GM19395 (cell line): ENCODE data around the gene PDE4A.
"Not testable (repeated sequence)": the region's sequence is repeated elsewhere in the genome, so short reads cannot be mapped to it uniquely, and the experiment has no call there.

ENCODE experiments used
- ATAC-seq: cut with Tn5 transposase; IDR thresholded peaks from one replicate; pipeline ENCODE4 v1.9.1; 2021; ENCODE audit warnings: mild to moderate bottlenecking, moderate library complexity; ENCODE audit not compliant: unreplicated experiment

PDE4A gene

DNA sequence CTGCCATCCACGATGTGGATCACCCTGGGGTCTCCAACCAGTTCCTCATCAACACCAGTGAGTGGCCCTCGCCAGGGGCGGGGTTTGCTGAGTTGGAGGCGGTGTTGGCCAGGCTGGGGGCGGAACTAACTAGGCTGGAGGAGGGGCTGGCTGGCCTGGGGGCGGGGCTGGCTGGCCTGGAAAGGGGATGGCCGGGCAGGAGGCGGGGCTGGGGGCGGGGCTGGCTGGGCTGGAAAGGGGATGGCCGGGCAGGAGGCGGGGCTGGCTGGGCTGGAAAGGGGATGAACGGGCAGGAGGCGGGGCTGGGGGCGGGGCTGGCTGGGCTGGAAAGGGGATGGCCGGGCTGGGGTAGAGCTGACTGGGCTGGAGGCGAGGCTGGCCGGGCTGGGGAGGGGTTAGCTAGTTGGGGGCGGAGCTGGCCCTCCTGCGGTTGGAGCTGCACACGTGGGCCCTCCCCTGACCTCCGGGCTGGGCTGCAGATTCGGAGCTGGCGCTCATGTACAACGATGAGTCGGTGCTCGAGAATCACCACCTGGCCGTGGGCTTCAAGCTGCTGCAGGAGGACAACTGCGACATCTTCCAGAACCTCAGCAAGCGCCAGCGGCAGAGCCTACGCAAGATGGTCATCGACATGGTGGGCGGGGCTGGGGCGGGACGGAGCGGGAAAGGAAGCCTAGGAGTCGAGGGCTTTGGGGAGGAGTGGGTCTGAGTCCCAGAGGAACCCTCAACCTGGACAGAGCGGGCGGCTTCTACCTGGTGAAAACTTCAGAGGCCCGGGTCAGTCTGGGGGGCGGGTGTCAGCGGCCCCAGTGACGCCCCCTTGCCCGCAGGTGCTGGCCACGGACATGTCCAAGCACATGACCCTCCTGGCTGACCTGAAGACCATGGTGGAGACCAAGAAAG, 41.0 kb downstream of the PDE4A start:
- ATAC-seq = peak; percentile 73

DNA sequence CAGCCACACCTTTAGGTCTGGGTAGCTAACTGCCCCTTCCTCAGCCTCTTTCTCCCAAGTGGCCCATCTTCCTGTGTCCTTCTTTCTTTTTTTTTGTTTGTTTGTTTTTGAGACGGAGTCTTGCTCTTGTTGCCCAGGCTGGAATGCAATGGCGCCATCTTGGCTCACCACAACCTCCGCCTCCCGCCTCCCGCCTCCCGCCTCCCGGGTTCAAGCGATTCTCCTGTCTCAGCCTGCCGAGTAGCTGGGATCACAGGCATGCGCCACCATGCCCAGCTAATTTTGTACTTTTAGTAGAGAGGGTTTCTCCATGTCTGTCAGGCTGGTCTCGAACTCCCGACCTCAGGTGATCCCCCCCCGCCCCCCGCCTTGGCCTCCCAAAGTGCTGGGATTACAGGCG, 41.7 kb downstream of the PDE4A start:
- ATAC-seq = not testable (repeated sequence)

DNA sequence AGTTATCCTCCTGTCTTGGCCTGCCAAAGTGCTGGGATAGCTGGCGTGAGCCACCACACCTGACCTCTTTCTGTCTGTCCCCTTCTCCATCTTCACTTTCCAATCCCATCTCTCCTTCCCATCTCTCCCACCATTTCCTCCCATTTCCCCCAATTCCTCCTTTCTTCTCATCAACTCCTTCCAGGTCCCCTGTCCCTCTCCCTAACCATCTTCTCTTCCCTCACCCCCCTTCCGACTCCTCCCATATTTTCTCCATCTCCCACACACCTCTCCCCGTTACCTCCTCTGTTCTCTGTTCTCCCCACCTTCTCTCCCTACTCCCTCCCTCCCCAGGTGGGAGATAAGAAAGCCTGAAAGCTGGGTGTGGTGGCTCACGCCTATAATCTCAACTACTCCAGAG, 42.2 kb downstream of the PDE4A start:
- no peak for ATAC-seq

DNA sequence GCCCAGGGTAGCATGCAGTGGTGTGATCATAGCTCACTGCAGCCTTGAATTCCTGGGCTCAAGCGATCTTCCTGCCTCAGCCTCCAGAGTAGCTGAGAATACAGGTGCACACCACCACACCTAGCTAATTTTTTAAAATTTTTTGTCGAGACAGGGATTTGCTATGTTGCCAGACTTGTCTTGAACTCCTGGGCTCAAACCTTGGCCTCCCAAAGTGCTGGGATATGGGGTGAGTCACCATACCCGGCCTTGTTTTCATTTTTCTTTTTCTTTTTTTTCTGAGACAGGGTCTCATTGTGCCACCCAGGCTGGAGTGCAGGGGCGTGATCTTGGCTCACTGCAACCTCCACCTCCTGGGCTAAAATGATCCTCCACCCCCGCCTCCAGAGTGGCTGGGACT, 44.1 kb downstream of the PDE4A start:
- ATAC-seq = no peak

DNA sequence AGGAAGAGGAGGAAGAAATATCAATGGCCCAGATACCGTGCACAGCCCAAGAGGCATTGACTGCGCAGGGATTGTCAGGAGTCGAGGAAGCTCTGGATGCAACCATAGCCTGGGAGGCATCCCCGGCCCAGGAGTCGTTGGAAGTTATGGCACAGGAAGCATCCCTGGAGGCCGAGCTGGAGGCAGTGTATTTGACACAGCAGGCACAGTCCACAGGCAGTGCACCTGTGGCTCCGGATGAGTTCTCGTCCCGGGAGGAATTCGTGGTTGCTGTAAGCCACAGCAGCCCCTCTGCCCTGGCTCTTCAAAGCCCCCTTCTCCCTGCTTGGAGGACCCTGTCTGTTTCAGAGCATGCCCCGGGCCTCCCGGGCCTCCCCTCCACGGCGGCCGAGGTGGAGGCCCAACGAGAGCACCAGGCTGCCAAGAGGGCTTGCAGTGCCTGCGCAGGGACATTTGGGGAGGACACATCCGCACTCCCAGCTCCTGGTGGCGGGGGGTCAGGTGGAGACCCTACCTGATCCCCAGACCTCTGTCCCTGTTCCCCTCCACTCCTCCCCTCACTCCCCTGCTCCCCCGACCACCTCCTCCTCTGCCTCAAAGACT, 46.9 kb downstream of the PDE4A start:
- no peak for ATAC-seq

DNA sequence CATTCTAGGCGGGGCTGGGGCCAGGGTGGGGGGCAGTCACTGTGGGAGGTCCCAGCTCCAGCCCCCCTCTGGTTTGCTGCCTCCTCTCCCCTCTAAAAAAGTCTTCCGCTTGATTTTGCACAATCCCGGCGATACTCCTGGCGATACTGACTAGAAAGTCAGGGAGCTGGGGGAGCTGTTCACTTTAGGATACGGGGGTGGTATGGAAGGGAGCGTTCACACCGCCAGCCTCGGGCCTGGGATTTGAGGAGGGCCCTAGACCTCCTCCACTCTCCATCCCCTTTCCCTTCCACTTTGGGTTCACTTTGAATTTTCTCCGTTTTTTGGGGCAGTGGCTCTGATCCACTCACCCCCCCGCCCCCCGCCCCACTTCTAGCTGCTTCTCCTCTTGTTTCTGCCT, 47.8 kb downstream of the PDE4A start:
- ATAC-seq = no peak

DNA sequence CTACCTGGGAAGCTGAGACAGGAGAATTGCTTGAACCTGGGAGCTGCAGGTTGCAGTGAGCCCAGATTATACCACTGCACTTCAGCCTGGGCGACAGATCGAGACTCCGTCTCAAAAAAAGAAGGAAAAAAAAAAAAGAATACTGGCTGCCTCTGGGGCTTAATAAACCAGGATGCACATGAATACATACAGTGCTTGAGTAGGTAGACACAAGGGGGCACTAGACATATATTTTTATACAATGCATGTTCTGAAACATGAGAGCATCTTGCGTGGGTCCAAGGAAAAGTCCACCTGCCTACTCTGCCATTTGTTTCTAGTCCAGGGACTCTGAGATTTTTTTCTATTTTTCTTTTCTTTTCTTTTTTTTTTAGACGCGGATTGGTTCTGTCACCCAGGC, 51.6 kb downstream of the PDE4A start:
- no peak for ATAC-seq

DNA sequence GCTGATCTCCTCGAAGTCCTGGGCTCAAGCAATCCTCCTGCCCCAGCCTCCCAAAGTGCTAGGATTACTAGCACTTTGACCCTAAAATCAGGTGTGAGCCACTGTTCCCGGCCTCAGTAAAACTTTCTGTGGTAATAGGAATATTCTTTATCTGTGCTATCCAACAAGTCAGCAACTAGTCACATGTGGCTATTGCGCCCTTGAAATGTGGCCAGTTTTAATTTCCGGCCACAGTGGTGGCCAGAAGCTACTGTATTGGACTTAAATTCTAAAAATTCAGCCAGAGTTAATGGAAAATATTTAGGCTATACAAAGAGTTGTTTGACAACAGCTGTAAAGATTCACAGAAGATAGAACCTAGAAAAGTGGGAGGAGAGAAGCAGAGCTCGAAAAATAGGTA, 52.9 kb downstream of the PDE4A start:
- ATAC-seq = no peak

DNA sequence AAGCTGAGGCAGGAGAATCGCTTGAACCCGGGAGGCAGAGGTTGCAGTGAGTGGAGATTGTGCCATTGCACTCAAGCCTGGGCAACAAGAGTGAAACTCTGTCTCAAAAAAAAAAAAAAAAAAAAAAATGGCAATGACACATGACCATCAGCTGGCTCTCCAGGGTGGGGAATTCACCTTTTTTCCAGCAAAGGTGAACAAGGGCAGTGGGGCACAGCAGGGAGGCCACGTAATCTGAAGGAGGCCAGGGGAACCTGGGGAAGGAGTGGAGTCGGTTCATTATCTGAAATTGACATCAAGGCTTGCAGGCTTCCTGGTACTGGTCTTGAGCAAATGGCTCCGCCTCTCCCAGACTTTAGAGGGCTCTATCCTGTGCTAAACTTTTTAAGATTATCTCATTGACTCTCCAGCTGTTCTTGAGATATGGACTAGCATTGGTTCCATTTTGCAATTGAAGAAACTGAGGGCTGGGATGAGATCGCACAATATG, 54.7 kb downstream of the PDE4A start:
- ATAC-seq = no peak

DNA sequence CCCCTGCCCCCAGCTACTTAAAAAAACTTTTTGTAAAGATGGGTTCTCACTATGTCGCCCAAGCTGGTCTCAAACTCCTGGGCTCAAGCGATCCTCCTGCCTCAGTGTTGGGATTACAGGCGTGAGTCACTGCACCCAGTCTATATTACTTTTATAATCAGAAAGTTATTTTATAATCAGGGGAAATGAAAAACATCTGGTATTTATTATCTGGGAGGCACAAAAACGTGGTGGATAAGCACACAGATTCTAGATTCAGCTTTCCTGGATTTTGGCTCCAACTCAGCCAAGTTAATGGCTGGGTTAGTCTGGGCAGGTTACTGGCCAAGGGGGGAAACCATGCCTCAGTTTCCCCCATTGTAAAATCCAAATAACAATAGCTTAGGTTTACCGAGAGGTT, 58.1 kb downstream of the PDE4A start:
- no peak for ATAC-seq

DNA sequence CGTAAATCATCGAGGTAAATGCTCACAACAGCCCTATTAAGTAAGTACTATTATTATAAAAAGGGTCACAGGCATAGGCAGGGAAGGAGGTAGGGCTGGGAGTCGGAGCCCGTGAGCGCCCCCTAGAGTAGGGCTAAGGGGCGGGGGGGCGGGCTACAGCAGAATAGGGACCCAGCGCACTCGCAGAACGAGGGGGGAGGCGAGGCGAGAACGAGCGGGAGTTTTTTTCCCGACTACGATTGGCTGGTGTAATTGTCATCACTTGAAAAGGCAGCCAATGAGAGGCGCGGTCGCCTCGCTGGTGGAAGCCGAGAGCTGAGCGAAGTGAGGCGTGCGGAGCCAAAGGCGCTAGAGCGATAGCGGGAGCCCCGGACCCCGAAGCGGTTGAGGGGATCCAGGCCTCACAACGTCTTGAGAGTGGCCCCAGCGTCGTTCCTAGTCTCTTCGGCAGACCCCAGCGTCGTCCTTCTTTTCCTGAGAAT, 58.6 kb downstream of the PDE4A start:
- ATAC-seq = no peak

DNA sequence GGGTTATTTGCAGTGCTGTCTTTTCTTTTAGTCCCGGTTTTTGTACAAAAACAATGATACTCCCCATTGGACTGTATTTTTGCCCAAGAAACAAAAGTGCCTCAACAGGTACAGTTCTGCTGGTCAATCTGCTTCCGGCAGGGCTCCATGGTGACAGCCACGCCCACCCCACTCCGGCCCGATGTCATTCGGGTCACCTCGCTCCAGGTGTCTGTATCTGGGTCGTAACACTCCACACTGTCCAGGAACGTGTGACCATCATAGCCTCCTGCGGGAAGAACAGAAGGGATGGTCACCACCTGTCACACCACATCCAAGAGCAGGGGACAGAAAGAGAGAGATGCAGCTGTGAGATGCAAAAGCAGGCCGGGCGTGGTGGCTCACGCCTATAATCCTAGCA, 66.2 kb downstream of the PDE4A start:
- no peak for ATAC-seq

DNA sequence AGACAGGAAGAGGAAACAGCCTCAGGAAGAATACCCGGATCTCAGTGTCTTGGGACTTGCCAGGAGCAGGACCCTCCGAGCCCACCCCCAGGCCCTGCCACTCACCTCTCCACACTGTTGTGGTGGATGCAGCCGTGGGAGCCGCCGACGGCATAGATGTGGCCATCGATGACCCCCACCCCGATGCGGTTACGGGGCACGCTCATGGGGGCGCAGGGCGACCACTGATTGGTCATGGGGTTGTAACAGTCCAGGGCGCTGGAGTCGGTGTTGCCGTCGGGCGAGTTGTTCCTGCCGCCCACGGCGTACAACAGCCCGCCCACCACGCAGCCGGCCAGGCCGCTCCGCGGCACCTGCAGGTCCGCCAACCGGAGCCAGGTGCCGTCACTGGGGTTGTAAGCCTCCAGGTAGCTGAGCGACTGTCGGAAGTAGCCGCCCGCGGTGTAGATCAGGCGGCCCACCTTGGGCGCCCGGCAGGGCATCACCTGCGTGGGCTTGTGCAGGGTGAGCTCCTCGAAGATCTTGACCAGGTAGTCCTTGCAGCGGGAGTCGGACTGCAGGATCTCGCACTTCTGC, 71.2 kb downstream of the PDE4A start:
- ATAC-seq = no peak

DNA sequence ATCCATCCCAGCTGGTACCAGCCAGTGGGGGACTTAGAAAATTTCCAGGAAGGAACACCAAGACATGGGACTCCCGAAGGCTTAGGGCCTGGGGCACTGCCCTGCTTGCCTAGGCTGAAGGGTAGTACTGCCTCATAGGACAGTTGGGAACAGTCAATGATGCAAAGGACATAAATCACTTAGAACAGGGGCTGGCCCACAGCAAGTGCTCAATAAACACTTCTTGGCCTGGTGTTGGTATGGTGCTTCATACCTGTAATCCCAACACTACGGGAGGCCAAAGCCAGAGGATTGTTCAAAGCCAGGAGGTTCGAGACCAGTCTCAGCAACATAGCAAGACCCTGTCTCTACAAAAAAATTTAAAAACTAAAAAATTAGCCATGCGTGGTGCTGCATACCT, 77.0 kb downstream of the PDE4A start:
- ATAC-seq = no peak

DNA sequence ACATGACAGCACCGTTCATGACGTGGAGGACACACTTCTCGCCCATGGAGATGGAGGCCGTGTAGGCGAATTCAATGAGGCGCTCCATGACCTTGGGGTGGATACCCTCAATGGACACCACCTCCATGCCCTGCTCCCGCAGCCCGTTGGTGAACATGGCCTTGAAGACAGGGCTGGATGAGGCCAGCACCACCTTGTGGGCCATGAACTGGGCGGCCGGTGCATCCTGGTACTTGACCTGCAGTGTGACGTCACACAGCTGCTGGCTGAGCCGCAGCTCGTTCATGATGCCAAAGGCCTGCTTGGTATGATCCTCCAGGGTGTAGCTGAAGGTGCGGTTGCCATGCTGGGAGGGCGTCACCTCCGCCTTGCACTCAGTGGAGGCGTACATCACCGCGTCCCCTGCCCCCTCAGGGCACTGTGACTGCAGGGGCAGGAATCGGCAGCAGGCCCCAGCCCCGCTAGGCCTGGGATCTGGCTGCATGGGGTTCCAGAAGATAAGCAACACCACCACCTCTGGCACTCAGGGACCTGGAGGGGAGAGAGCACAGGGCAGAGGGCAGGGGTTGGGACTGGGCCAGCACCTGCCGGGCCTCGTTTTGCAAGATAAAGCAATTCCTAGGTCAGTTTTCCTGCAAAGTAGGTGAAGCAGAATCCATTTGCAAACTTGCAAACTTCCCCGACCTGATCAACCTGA, 79.4 kb downstream of the PDE4A start:
- no peak for ATAC-seq

DNA sequence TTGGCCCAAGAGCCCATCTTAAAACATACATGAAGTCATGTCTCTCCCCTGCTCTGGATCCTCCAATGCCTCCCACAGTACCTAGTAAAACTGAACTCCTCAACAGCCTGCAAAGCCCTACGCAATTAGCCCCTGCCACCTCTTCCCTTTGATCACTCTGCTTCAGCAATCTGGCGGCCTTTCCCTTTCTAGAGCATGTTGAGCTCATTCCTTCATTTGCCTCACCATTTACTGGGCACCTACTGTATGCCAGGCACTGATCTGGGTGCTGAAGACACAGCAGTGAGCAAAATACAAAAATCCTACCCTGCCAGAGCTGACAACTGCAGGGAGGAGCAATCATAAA, 79.9 kb downstream of the PDE4A start:
- no peak for ATAC-seq

DNA sequence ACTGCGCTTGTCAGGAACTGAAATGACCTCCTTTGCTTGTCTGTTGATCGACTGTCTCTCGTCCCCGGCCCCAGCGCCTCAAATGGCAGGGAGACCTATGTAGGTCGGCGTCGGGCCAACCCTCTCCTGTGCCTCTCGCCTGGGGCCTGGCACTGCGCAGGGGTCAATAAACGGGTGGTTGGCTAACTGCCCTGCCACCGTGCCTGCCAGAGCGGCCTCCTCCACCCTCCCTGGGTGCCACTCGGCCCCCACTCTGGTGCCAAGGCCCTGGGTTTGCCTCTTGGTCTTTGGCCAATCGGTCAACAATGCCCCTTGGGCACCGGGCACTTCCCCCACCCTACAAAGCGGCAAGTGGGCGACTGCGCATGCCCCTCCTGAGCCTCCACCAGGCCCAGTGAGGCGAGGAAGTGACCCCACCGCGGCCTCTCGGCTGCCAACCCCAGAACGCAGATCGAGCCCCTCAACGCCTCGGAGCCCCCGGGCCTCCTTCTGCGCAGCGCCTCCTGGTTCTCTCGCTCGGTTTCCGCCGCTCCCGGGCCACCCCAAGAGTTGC, 81.7 kb downstream of the PDE4A start:
- ATAC-seq = peak; percentile 35

DNA sequence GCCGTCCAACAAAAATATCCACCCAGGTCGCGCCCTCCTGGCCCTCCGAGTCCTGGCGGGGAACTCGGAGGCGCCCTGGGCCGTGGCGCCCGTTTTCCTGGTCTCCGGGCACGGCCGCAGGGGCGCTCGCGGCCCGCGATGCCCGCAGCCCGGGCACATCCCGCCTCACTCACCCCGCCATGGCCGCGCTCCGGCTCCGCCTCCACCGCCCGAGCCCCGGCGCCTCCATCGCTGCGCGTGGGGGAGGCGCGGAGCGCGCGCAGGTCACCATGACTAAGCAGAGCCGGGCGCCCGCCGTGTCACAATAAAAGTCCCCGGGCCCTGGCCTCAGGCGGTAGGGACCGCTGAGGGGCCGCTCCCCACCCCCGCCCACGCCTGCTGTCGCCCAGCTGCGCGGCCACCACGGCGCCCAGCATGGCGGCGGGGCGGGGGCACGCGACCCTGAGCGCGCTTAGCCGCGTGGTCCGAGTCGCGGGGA, 82.2 kb downstream of the PDE4A start:
- peak; percentile 74 for ATAC-seq

DNA sequence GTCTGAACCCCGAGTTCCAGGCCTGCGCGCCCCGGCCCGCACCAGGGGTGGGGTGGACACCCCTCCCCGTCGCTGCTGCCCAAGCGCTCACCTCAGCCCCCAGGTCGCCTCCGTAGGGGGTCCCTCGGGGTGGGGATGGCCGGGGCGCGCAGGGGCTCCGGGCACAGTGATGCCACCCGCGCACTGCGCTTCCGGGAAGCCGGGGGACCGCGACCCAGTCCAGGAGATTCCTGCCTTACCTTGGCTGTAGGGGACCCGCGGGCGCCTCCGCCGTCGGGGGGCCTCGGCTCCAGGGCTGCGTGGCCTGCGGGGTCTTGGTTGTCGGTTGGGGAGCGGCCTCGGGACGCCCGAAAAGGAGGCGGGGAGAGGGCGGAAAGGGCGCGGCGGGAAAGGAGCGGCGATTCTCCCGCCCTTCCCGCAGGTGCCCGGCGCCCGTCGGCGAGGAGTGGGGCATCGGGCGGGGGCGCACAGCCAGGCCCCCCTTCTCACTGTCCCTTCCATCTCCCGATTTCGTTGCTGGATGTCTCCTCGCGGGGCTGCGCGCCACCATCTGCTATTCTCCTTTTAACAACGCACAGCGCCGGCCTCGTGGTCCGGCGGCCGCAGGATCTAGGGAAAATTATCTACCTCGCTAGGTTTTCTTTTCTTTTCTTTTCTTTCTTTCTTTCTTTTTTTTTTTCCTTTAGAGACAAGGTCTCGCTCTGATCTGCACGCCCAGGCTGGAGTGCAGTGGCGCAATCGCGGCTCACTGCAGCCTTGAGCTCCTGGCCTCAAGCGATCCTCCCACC, 82.9 kb downstream of the PDE4A start, which contains the start of gene KEAP1:
KEAP1 (minus strand) TSS at position 355 of the 788 bp plus-strand sequence. CDS start 3,323 bp downstream, outside the sequence.
- ATAC-seq = peak; percentile 34
